Stomach (tissue), 4 donors: ENCODE results near the gene TAF1C.

ENCODE experiments used
- CTCF ChIP-seq, 7 experiments: fragments of 450-650 bp in 4 of 7; fragments of 200-600 bp in 3 of 7; sonication (generic) in 3 of 7; IDR thresholded peaks; one replicate each; pipeline ENCODE4 v1.5.1; 2016 to 2019; ENCODE audit warnings: antibody characterized with exemption in 7 of 7, control low read depth in 2 of 7, mild to moderate bottlenecking in 1 of 7
- POLR2A ChIP-seq, 4 donors: fragments of 450-650 bp; IDR thresholded peaks; one replicate each; pipeline ENCODE4 v1.6.1; 2016; ENCODE audit warnings: antibody characterized with exemption in 4 of 4, control low read depth in 2 of 4, mild to moderate bottlenecking in 1 of 4, moderate library complexity in 1 of 4

GRCh38 chr16:84143784-84144199, 43.1 kb downstream of the TAF1C start:
- TF ChIP-seq CTCF (IDR thresholded peaks at IDR 0.05) = no peak
- TF ChIP-seq POLR2A (IDR thresholded peaks at IDR 0.05) = no peak
